Sigmoid colon (tissue), 7 donors: ENCODE measurements around the gene PEX5L. TPM values are rescaled to one million over a fixed set of nuclear protein-coding genes. Genes with fewer than 3 reads are reported as not detected.

Experiments
- DNase-seq: peaks from one replicate; pipeline ENCODE4 v3.0.0-alpha.2; 2019
- H3K27ac ChIP-seq, 4 donors: fragments of 200-600 bp; sonication (generic); one replicate each; pipeline ENCODE4 v1.5.1; 2016 to 2019; ENCODE audit warnings: mild to moderate bottlenecking in 1 of 4
- H3K27me3 ChIP-seq, 3 donors: fragments of 200-600 bp; sonication (generic); one replicate each; pipeline ENCODE4 v1.5.1; 2019; ENCODE audit warnings: mild to moderate bottlenecking in 1 of 3
- H3K36me3 ChIP-seq, 4 donors: fragments of 200-600 bp; sonication (generic); one replicate each; pipeline ENCODE4 v1.5.1; 2016 to 2019
- H3K4me1 ChIP-seq, 4 donors: fragments of 200-600 bp; sonication (generic); one replicate each; pipeline ENCODE4 v1.5.1; 2017 to 2019
- H3K4me3 ChIP-seq, 4 donors: fragments of 200-600 bp; sonication (generic); one replicate each; pipeline ENCODE4 v1.5.1; 2017 to 2019; ENCODE audit warnings: mild to moderate bottlenecking in 2 of 4, moderate library complexity in 1 of 4
- H3K9me3 ChIP-seq, 4 donors: fragments of 200-600 bp in 3 of 4; sonication (generic) in 3 of 4; one replicate each; pipeline versions ENCODE4 v1.5.1 to v1.6.1; 2013 to 2019
- EP300 ChIP-seq, 4 donors: sonication (generic); formaldehyde crosslinking; IDR thresholded peaks; one replicate each; pipeline ENCODE4 v1.6.1; 2017; ENCODE audit warnings: antibody characterized with exemption in 4 of 4
- POLR2A ChIP-seq, 2 donors: fragments of 450-650 bp; IDR thresholded peaks; one replicate each; pipeline ENCODE4 v1.6.1; 2016; ENCODE audit warnings: antibody characterized with exemption in 2 of 2, mild to moderate bottlenecking in 2 of 2, moderate library complexity in 2 of 2
- POLR2AphosphoS5 ChIP-seq, 4 donors: sonication (generic); formaldehyde crosslinking; IDR thresholded peaks; one replicate each; pipeline ENCODE4 v1.6.1; 2017; ENCODE audit warnings: antibody characterized with exemption in 4 of 4
- WGBS, 2 donors: extraction: QIAGEN DNeasy Blood & Tissue Kit; methylation state at CpG; one replicate each; pipeline ENCODE4 v1.1.7; 2013; 5-methylcytosine and 5-hydroxymethylcytosine counted together
- intact Hi-C: fragments of 100-400 bp; cut with DNase I; formaldehyde crosslinking; loops from one replicate; pipeline ENCODE4 v1.15.1; 2023
- polyA plus RNA-seq, 3 donors: library from polyadenylated mRNA; stranded (reverse); fragments of 200-250 nt; gene quantifications; one replicate each; pipeline ENCODE4 v1.2.3, GENCODE V29; 2013
- total RNA-seq, 4 donors: library from RNA; depleted of rRNA; stranded (reverse); fragments of >200 nt; gene quantifications; one replicate each; pipeline ENCODE4 v1.1.0, GENCODE V29; 2016
- TF ChIP-seq, protein P1 (sequence below), 4 experiments: fragments of 450-650 bp in 3 of 4; fragments of 200-600 bp in 1 of 4; IDR thresholded peaks; one replicate each; pipeline ENCODE4 v1.5.1; 2016 to 2019; ENCODE audit warnings: antibody characterized with exemption in 4 of 4, mild to moderate bottlenecking in 3 of 4, moderate library complexity in 2 of 4
- donor health status: healthy with polysubstance abuse.
- donor health status: Bipolar disorder and iron deficiency.
- donor health status: healthy.

The PEX5L gene
- total and polyA plus RNA-seq, 7 donors = 0.12 to 2.4 (median 0.32) TPM; not detected in 3

DNA sequence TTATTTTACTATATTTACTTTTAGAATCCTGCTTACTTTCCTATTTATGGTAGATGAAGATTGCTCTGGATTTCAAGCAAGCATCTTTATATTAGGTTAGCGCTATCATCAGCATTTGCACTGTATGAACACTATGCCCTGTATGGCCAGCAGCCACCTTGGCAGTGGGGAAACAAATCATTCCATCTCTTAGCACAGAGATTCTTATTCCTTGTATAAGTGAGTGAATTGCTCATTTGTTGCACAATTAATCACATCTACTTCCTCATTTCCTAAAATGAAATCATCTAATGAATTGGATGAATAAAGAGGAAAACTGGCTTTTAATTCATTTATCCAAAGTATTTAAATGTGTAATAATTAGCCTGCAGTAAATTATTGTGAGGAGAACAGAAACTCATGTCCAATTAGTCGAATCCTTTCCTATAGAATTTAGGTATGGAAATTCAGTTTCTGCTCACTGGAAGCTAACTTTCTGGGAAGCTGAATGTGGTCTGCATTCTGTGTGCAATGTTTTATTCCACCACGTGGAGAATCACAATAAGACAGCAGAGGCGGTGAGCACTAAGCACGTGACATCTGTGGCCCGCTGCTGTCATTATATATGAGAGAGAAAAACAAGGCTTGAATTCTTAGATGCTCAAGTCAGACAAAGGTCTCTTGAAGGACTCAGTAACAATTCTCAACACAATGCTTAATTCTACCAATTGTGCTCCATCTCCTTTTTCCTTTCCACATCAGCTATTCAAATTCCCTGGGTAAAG is 93.4 kb downstream of the PEX5L start:
- H3K27me3 ChIP-seq = peaks cover 0 to 10% (median 0%) of the 10 kb centered on the region in 3 donors
- TF ChIP-seq EP300 (IDR thresholded peaks at IDR 0.05) = no peak
- no peaks in the 10 kb centered on the region for H3K36me3 ChIP-seq
- no peak overlapping the region for H3K27ac ChIP-seq
- no peak for DNase-seq
- intact Hi-C loops = no loop called here
- H3K4me3 ChIP-seq = no peak overlapping the region
- H3K4me1 ChIP-seq = peaks cover 0 to 7% (median 4%) of the 10 kb centered on the region in 4 donors
- no peaks in the 10 kb centered on the region for H3K9me3 ChIP-seq
- 72 to 73% methylated on average over 6 of the region's 6 CpGs for WGBS, 2 donors

DNA sequence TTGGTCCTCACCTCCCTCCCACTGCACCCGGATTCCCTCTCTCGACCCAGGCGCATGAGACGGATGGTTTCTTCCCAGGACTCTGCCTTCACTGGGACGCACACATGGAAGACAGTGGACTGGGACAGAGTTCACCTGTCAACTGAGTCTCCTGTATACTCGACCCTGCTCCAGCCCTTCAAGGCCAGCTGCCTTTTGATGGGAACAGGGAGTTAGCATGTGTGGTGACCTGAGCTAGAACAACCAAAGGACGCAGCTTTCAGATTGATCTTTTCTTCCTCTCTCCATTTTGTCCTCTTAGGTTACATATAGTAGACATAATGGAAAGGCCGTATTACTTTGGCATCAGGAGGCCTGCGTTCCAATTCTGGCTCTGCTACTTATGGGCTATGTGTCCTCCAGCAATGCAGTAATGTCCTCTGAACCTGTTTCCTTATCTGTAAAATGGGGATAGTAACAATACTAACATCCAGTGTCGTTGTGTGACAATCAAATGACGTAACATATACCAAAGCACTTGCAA is 94.1 kb downstream of the PEX5L start:
- peak overlapping the region in 2 of 4 donors; percentile 16 to 21 for H3K4me3 ChIP-seq
- no peak for TF ChIP-seq EP300 (IDR thresholded peaks at IDR 0.05)
- no peak for TF ChIP-seq POLR2AphosphoS5 (IDR thresholded peaks at IDR 0.05)
- TF ChIP-seq, protein P1, sequence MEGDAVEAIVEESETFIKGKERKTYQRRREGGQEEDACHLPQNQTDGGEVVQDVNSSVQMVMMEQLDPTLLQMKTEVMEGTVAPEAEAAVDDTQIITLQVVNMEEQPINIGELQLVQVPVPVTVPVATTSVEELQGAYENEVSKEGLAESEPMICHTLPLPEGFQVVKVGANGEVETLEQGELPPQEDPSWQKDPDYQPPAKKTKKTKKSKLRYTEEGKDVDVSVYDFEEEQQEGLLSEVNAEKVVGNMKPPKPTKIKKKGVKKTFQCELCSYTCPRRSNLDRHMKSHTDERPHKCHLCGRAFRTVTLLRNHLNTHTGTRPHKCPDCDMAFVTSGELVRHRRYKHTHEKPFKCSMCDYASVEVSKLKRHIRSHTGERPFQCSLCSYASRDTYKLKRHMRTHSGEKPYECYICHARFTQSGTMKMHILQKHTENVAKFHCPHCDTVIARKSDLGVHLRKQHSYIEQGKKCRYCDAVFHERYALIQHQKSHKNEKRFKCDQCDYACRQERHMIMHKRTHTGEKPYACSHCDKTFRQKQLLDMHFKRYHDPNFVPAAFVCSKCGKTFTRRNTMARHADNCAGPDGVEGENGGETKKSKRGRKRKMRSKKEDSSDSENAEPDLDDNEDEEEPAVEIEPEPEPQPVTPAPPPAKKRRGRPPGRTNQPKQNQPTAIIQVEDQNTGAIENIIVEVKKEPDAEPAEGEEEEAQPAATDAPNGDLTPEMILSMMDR (IDR thresholded peaks at IDR 0.05) = no peak
- TF ChIP-seq POLR2A (IDR thresholded peaks at IDR 0.05) = no peak
- no peak overlapping the region for H3K27ac ChIP-seq
- 48 to 55% methylated on average over 11 of the region's 11 CpGs for WGBS, 2 donors
- intact Hi-C loops = no loop called here
- H3K27me3 ChIP-seq = peaks cover 0 to 10% (median 0%) of the 10 kb centered on the region in 3 donors
- H3K9me3 ChIP-seq = no peaks in the 10 kb centered on the region
- H3K4me1 ChIP-seq = peaks cover 0 to 7% (median 4%) of the 10 kb centered on the region in 4 donors
- H3K36me3 ChIP-seq = no peaks in the 10 kb centered on the region
- DNase-seq = no peak

DNA sequence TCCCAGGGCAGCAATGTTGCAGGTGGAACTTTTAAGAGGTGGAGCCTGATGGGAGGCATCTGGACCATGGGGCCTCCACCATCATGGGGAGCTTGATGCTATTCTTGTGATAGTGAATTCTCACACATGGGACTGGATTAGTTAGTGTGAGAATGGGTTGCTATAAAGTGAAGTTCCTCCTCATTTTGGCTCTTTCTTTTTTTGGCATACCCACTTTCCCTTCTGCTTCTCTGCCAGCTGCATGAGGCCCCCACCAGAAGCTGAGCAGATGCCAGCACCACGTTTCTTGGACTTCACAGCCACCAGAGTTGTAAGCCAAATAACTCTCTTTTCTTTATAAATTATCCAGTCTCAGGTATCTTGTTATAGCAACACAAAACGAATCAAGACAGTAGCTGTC is 101.0 kb downstream of the PEX5L start:
- no peak for DNase-seq
- WGBS, 2 donors = 40 to 63% methylated on average over 2 of the region's 2 CpGs

DNA sequence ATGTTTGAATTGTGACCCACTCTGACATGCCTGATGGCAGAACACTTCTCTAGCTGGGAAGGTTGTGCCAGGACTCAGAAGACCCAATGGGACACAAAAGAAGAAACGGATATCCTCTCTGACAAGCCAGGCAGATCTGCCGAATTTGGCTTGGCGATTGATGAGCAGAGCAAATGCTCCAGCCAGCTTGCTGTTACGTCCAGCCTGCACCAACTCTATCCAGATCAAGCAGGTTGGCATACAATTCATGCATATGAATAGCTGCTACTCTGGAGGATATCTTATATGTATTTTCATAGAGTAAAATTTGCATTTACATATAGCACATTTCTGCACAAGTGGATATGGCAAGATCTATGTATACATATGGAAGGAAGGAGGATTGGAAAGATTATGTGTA is 102.8 kb downstream of the PEX5L start:
- 84 to 87% methylated on average over 4 of the region's 4 CpGs for WGBS, 2 donors
- Histone ChIP-seq H3K4me3 (no peak overlapping the region), H3K9me3 (no peaks in the 10 kb centered on the region), H3K4me1 (no peaks in the 10 kb centered on the region), H3K36me3 (no peaks in the 10 kb centered on the region), H3K27ac (no peak overlapping the region), H3K27me3 (no peaks in the 10 kb centered on the region)
- DNase-seq = no peak
- TF ChIP-seq EP300 (IDR thresholded peaks at IDR 0.05) (no peak), POLR2A (IDR thresholded peaks at IDR 0.05) (no peak), POLR2AphosphoS5 (IDR thresholded peaks at IDR 0.05) (no peak)
- TF ChIP-seq, protein P1 (IDR thresholded peaks at IDR 0.05) = no peak
- intact Hi-C loops = no loop called here

More for the DNA sequence above, 101.0 kb downstream of the PEX5L start:
- no peaks in the 10 kb centered on the region for H3K4me1 ChIP-seq
- intact Hi-C loops = no loop called here
- no peaks in the 10 kb centered on the region for H3K27me3 ChIP-seq
- TF ChIP-seq POLR2A (IDR thresholded peaks at IDR 0.05) (no peak), EP300 (IDR thresholded peaks at IDR 0.05) (no peak), POLR2AphosphoS5 (IDR thresholded peaks at IDR 0.05) (no peak)
- TF ChIP-seq, protein P1 (IDR thresholded peaks at IDR 0.05) = no peak
- no peak overlapping the region for H3K4me3 ChIP-seq
- H3K27ac ChIP-seq = no peak overlapping the region
- H3K9me3 ChIP-seq = no peaks in the 10 kb centered on the region
- H3K36me3 ChIP-seq = no peaks in the 10 kb centered on the region

DNA sequence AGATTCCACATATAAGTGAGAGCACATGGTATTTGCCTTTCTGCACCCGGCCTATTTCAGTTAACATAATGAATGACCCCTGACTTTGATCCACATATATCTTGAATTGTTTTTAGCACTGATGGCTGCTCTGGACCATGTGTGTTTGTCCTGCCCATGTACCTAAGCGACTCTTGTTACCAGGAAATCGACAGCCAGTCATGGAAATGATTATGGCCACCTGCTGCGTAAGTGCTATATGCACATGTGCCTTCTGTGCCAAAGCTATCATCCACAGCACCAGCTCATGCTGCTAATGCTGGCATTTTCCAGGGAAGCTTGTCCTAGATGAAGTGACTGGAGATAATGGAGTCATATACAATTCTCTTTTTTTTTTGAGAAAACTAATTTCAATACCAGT is 103.7 kb downstream of the PEX5L start:
- Histone ChIP-seq H3K4me1 (no peaks in the 10 kb centered on the region), H3K4me3 (no peak overlapping the region), H3K27me3 (no peaks in the 10 kb centered on the region), H3K36me3 (no peaks in the 10 kb centered on the region), H3K9me3 (no peaks in the 10 kb centered on the region), H3K27ac (no peak overlapping the region)
- TF ChIP-seq POLR2A (IDR thresholded peaks at IDR 0.05) = no peak
- TF ChIP-seq, protein P1 (IDR thresholded peaks at IDR 0.05) = no peak
- TF ChIP-seq POLR2AphosphoS5 (IDR thresholded peaks at IDR 0.05) = no peak
- no peak for TF ChIP-seq EP300 (IDR thresholded peaks at IDR 0.05)
- no peak for DNase-seq
- intact Hi-C loops = no loop called here
- 78 to 86% methylated on average over 4 of the region's 4 CpGs for WGBS, 2 donors
